Raji (cell line): ENCODE results near the gene BAIAP2L2.

Experiments
- POLR2A ChIP-seq: IDR thresholded peaks from 2 replicates; pipeline ENCODE4 v1.6.1; 2011; ENCODE audit warnings: low read depth, low read length, control low read depth; ENCODE audit not compliant: insufficient read depth

Gene BAIAP2L2

DNA sequence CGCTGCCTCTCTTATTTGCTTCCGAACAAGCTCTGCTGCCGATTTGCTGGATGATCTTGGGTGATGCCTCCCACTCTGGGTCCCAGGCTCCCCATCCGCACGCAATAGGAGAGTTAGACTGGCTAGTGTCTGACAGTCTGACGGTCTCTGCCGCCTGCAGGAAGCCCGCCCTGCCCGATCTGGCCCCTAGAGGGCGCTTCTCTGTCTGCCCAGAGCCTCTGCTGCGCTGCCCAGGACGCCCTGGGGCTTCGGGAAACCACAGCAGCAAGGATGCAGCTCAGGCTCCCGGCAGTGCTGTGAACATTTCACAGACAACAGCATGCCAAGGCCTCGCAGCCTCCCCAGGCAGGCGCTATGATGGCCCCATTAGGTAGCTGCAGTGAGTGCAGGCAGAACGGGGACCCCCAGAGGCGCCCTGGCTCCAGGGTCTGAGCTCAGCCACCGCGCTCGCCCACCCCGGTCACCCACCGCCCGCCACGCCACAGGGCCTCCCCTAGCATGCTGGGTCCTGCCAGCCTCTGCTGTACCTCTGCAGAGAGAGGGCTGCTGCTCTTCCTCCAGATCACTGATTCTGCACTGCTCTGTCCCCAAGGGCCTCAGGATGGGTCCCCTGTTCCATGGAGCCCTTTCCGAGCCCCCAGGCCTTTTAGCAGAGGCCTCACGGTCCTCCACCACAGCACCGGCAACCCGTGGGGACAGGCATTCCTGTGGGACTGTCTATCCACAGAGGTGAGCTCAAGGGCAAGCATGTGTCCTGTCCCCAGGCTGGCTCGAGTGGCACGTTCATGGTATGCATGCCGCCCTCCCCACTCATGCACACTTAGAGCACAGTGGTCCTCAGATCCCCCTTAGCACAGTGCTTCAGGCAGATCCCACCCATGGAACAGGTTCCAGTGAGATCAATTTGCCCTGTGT is 4.3 kb upstream of the BAIAP2L2 start:
- no peak for TF ChIP-seq POLR2A

DNA sequence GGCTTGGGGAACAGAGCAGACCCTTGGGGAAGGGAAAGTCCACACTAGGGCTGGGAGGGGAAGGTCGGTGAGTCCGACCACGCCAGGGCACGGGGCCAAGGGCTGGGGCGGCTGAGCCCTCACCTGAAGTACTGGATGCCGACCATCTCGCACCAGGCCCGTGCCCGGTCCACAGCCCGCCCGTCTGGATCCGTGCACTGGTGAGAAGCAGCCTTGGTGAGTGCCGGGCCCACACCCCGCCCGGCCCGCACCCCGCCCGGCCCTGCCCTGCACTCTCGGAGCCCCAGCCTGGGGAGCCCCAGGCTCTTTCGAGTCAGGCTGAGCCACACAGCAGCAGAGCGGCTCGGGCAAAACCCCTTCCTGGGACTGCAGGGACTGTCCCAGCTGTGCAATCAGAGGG is 1.9 kb upstream of the BAIAP2L2 start:
- TF ChIP-seq POLR2A: no peak

DNA sequence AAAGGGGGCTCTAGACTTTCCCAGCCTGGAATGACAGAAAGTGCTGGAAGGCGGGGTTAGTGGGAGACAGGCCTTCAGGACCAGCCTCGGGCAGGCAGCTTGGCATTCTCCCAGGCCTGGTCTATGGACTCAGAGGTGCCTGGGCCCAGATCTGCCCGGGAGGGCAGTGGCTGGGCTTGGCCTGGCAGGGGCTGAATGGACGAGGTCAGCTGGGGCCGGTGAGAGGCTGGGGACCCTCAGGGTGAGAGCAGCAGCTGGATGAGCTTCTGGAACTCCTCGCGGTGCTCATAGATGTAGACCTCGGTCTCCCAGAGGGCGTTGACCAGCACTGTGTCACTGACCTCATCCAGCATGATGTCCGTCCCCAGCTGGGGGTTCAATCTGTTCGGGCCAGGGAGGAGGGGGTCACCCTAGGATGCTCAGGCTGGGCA is 1.5 kb upstream of the BAIAP2L2 start:
- TF ChIP-seq POLR2A: no peak

DNA sequence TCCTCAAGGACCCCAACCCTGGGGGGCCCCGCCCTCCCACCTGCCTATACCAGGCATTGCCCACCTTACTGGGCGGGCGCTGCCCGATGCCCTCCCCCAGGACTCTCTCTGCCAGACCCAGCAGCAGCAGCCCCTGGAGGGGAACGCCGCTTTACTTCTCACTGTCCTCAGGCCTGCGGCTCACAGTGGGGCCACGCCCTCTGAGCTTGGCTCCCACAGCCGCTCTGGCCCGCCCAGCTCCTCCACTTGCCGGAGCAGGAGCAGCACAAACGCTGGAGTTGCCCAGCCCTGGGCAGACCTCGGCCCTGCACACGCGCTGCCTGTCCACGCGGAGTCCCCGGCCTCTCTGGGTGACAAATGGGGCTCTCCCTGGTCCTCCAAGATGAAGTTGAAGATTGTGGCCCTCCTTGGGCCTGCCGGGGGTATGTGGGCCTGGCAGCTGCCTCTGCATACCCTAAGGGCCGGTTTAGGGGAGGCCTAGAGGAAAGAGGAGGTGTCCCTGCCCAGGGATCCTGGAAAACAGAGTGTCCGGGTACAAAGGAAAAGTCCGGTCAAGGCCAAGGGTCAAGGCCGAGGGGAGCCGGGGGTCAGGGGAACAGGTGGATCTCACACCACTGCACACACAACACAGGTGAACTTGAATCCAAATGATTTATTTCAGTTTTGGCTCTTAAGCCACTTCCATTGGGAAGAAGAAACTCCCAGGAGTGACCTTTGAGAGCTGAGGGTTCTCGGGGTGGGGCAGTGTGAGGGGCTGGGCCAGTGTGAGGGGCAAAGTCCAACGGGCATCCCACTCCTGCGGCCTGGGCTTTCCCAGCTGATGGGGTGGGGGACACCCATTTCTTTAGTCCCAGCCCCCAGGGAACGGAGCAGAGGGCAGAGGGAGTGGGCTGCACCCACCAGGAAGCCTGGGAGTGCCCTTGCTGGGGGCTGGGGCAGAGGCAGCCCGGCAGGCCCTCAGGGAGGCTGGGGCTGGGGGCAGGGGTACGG is 674 bp upstream of the BAIAP2L2 start:
- no peak for TF ChIP-seq POLR2A

DNA sequence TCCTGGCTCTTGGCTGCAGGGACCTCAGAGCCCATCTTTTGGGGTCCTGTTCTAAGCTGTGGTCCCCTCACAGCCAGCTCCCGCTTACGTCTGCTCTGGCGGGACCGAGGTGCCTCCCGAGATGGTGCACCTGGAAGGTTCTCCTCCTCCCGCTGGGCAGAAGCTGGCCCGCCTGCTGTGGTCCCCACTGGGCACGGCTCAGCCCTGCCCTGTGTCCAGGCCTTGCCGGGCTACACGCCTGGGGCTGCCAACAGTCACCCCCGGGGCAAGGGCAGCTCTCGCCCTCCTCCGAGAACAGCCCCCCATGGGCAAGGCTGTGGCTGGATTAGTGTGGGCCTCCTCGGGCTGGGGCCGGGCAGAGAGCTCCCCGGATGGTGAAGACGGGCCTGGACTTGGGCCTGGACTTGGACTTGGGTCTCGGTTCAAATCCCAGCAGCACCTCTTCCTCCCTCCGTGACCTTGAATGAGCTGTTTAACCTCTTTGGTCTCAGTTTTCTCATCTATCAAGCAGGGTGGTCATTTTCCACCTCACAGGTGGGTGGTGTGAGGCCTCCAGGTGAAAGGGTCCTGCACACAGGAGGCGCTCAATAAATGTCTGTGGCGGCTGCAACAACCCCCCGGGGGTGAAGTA is 998 bp downstream of the BAIAP2L2 start:
- no peak for TF ChIP-seq POLR2A

DNA sequence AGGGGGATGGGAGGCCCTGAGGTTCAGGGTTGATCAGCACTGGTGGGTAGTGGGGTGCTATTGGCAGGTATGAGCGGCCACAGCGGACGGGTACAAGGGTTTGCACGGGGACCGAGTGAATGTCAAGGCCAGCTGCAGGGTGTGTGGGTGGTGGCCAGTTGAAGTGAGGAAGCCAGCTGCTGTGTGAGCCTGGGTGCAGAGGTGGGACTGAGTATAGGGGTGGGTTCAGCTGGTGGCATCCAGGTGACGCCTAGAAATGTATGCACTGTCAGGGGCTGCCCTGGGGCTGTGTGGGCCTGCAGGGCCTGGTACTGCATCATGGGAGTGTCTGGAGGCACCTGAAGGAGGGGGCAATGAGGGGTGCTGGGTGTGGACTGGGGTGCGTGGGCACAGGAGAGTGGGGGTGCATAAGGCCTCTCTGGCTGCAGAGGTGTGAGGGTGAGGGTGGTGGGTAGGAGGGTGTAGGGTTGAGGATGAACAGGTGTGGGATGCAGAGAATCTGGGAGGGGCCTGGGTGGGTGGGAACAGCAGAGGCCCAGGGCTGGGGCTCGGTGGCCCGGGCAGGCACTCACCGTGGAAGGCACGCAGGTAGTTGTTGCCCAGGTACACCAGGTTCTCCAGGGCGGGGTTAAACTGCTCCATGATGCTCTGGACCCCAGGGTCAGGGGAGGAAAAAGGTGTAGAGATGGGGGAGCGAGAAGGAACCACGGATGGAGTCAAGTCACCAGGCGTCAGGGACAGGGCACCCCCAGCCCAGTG is 1.7 kb downstream of the BAIAP2L2 start:
- TF ChIP-seq POLR2A: no peak

DNA sequence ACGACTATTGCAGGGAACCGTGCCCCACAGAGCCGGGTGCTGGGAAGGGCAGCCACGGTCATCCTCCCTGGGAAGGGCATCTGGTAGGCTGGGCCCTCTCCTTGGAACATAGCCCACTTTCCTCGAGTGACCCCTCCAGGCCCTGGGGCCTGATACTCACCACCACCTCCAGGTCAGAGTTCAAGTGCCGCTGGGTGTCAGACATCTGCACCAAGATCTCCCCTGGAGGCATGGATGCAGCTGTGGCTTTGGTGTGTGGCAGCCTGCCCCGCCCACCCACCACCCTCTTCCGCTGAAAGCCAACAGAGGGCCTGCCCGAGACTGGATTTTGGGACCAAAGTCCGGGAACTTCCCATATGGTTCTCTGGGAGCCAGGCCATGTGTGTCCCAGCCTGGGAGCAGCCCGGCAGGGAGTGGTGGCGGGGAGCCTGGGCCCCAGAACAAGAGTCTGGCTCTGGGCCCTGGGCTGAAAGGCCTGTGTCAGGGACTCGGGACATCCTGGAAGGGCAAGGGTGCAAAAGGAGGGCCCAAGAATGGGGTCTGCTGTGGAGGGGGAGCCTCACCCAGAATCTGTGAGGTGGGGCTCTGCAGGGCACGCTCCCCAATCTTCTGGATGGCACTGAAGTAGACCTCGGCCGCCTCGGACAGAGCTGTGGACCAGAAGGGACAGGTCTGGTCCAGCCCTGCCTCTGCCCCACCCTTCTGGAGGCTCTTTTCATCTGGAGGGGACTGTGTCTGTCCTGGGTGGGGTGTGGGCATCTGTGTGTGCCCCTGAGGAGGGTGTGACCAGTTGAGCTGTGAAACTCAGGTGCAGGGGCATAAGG is 2.6 kb downstream of the BAIAP2L2 start:
- no peak for TF ChIP-seq POLR2A

DNA sequence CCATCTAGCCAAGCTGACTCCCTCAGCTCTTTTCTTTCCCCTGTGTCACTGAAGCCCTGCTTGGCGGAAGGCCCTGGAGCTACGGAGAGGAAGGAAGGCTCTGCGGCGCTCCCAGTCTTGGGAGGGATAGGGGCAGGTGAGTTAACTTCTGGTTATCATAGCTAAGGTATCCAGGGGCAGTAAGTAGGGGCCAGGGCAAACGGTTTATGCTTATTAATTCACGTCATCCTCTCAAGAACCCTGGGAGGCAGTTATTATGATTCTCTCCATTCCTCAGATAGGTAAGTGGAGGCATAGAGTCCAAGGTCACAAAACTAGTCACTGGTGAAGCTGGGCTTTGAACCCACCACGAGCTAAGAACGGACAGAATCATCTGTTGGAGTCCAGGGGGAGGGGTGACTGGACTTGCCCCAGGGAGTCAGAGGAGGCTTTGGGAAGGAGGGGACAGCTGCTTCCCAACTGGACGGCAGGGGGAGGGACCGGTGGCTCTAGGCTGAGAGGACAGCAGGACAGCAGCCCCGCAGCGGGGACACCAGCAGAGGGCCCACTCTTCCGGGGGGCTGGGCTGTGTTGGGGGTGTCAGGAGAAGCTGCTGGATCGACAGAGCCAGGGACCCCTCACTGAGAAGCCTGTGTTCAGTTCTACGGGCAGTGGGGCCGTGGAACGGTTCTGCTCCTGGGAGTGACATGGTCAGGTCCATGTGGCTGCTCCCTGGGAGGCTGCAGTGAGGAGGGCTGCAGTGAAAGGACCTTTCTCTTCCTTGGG is 3.5 kb downstream of the BAIAP2L2 start:
- TF ChIP-seq POLR2A: no peak

DNA sequence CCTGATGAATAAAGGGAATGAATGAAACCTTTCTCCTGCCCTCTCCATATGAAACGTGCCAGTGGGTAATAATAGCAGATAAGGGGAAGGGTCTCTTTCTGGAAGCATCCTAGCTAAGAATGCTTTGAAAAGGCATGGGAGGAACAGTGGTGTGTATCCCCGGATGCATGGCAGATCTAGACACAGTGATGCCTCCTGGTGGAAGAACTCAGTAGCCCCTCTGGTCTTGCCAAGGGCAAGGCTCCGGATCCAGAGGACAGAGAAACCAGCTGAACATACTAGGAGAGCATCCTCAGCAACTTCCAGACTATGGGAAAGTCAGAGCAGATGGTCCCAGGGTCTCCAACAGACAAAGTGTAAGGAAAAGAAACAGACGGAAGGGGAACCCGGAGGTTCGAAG is 6.4 kb downstream of the BAIAP2L2 start:
- TF ChIP-seq POLR2A: no peak

DNA sequence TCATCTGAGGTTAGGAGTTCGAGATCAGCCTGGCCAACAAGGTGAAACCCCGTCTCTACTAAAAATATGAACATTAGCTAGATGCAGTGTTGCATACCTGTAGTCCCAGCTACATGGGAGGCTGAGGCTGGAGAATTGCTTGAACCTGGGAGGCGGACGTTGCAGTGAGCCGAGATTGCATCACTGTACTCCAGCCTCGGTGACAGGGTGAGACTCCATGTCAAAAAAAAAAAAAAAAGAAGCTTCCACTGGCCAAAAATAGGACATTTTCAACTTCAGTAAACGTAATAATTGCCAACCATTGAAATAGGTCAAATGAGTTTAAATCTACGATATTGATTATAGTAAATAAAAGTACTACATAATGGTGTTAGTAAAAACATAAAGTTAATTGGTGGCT is 6.8 kb downstream of the BAIAP2L2 start:
- TF ChIP-seq POLR2A: no peak

DNA sequence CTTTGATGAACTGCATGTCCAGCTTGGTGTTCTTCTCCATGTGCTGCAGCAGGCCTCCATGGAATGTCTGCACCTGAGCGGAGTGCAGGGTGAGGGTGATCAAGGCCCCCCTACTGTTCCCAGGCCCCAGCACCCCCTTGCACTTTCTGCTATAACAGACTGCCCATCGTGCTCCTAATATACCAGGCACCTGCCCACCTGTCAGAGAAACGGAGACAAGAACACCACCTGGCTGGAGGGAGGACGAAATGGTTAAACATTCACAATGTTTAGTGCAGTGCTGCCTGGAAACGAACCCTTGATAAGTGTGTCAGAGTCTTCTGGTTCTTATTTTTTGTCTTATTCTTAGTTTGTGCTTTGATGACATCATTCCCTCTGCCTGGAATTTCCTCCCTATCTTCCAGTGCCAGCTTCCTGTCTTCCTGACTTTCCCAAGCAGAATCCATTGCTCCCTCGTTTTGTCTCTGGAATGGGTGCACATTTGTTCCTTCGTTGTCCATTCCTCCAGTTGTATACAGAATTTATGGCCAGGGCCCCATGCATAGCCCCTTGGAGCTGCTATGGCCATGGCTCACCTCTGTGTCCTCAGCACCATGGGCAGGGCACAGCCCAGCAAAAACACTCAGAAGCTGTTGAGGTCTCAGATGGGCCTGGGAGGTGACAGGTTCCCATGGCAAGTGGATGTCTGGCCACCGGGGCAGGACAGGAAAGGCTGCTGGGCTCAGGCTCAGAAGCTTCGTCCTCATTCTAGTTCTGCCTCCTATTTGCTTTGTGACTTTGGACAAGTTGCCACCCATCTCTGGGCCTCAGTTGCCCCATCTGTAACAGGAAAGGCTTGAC is 11.9 kb downstream of the BAIAP2L2 start:
- no peak for TF ChIP-seq POLR2A
